Body of pancreas (tissue), 4 donors: ENCODE results near the gene CDH4.

Experiments used
- POLR2A ChIP-seq, 3 donors: fragments of 450-650 bp; IDR thresholded peaks; one replicate each; pipeline ENCODE4 v1.6.1; 2016; ENCODE audit warnings: antibody characterized with exemption in 3 of 3, mild to moderate bottlenecking in 2 of 3
- TF ChIP-seq, protein P1 (sequence below), 7 experiments: fragments of 450-650 bp in 4 of 7; fragments of 200-600 bp in 3 of 7; sonication (generic) in 3 of 7; IDR thresholded peaks; one replicate each; pipeline ENCODE4 v1.5.1; 2016 to 2019; ENCODE audit warnings: antibody characterized with exemption in 7 of 7

GRCh38 chr20:61262514-61262913, 10.5 kb downstream of the CDH4 start:
- no peak for TF ChIP-seq POLR2A (IDR thresholded peaks at IDR 0.05)
- TF ChIP-seq, protein P1, sequence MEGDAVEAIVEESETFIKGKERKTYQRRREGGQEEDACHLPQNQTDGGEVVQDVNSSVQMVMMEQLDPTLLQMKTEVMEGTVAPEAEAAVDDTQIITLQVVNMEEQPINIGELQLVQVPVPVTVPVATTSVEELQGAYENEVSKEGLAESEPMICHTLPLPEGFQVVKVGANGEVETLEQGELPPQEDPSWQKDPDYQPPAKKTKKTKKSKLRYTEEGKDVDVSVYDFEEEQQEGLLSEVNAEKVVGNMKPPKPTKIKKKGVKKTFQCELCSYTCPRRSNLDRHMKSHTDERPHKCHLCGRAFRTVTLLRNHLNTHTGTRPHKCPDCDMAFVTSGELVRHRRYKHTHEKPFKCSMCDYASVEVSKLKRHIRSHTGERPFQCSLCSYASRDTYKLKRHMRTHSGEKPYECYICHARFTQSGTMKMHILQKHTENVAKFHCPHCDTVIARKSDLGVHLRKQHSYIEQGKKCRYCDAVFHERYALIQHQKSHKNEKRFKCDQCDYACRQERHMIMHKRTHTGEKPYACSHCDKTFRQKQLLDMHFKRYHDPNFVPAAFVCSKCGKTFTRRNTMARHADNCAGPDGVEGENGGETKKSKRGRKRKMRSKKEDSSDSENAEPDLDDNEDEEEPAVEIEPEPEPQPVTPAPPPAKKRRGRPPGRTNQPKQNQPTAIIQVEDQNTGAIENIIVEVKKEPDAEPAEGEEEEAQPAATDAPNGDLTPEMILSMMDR (IDR thresholded peaks at IDR 0.05) = no peak
